ENCODE results near the gene LMTK2.

LMTK2 gene

DNA sequence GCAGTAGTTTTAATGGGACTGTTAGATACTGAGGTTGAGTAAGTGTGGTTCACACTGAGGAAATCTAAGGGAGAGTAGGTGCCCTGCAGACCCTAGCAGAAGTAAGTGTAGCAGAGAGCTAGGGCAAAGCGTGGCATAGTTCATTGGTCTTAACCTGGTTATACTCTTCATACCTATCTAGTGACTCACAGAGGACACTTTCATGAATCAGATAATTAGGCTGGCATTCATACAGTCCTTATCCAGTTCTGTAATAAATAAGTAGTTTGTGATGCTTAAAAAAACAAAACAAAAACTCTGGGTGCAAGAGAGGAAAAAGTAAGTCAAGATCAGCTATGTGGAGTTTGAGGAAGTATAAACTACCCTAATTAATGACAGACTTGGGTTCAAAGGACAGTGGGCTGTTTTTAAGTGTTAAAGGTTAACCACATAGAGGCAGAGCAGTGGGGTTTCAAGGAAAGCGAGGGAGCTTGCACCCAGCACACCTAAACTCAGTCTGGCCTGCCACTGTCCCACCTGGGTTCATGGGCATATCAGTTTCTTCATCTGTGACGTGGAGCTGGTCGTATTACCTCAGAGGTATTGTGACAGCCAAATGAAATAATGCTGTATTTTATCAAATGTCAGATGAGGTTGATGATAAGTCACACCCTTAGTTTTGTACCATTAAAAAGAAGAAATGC lies 27.1 kb downstream of the LMTK2 start:
- Histone ChIP-seq H3K9me2 (replicated peaks; ENCODE audit: low read depth, low read length) (no peaks in the 10 kb centered on the region), H3K4me1 (ENCODE audit: insufficient read depth, low read length, poor library complexity, severe bottlenecking) (peaks cover 37% of the 10 kb centered on the region), H3F3A (ENCODE audit: low read depth) (peaks cover 10% of the 10 kb centered on the region), H3K9ac (ENCODE audit: low read depth, low read length, poor library complexity, severe bottlenecking) (no peak overlapping the region), H3K9me3 (ENCODE audit: insufficient read depth, low read depth, low read length) (no peaks in the 10 kb centered on the region), H3K4me3 (ENCODE audit: low read length, poor library complexity, severe bottlenecking) (no peak overlapping the region), H3K36me3 (ENCODE audit: insufficient read depth, low read length) (peaks cover 15% of the 10 kb centered on the region; the same call in 1 of the 2 replicates), H2AFZ (ENCODE audit: low read length) (no peak overlapping the region), H4K20me1 (ENCODE audit: insufficient read depth, low read length, poor library complexity, severe bottlenecking) (peaks cover 81% of the 10 kb centered on the region), H3K4me2 (ENCODE audit: low read depth, low read length, poor library complexity, severe bottlenecking) (peak overlapping the region; percentile 21), H3K27me3 (ENCODE audit: insufficient read depth, low read length, poor library complexity, severe bottlenecking) (no peaks in the 10 kb centered on the region), H3K79me2 (ENCODE audit: insufficient read depth, low read length) (peaks cover 10% of the 10 kb centered on the region; the same call in 1 of the 2 replicates)
- TF ChIP-seq, protein P1, sequence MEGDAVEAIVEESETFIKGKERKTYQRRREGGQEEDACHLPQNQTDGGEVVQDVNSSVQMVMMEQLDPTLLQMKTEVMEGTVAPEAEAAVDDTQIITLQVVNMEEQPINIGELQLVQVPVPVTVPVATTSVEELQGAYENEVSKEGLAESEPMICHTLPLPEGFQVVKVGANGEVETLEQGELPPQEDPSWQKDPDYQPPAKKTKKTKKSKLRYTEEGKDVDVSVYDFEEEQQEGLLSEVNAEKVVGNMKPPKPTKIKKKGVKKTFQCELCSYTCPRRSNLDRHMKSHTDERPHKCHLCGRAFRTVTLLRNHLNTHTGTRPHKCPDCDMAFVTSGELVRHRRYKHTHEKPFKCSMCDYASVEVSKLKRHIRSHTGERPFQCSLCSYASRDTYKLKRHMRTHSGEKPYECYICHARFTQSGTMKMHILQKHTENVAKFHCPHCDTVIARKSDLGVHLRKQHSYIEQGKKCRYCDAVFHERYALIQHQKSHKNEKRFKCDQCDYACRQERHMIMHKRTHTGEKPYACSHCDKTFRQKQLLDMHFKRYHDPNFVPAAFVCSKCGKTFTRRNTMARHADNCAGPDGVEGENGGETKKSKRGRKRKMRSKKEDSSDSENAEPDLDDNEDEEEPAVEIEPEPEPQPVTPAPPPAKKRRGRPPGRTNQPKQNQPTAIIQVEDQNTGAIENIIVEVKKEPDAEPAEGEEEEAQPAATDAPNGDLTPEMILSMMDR (conservative IDR thresholded peaks at IDR 0.05; ENCODE audit: low read length): no peak
- TF ChIP-seq EZH2phosphoT487 (IDR thresholded peaks at IDR 0.05; ENCODE audit: borderline replicate concordance): no peak

DNA sequence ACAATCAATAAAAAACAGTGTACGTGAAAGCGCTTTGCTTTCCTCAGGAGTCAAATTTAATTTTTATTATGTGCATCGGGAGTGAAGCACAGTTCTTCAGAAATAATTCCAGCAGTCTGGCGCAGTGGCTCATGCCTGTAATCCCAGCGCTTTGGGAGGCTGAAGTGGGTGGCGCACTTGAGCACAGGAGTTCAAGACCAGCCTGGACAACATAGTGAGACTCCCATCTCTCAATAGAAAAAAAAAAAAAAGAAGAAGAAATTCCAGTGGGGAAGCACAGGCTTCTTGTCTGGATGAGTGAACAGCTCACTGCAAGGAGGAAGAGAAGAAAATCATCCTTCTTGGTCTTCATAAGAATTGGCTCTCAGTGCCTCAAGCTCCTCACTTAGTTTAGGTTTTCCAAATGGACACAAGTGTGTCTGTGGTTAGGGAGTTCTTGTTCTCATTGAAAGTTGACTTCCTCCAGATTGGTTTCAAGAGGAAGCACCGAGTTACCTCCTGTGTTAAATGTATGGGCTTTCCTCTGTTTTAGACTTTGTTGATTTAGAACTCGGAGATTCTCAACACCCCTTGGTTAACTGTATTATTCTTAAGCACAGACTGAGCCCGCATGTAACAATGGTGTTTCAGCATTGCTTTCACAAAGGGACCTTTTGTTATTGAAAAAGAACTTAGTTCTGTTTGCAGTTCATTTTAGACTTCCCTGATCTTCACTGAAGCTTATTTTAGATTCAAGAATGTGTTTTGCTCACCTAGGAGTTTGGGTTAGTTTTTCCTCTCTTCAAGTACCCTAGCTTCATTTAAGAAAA lies 28.0 kb downstream of the LMTK2 start:
- no peak overlapping the region for H3K9ac ChIP-seq (ENCODE audit: low read depth, low read length, poor library complexity, severe bottlenecking)
- H2AFZ ChIP-seq (ENCODE audit: low read length): no peak overlapping the region
- H3K4me1 ChIP-seq (ENCODE audit: insufficient read depth, low read length, poor library complexity, severe bottlenecking): peaks cover 37% of the 10 kb centered on the region
- no peaks in the 10 kb centered on the region for H3K9me2 ChIP-seq (replicated peaks; ENCODE audit: low read depth, low read length)
- H3K4me2 ChIP-seq (ENCODE audit: low read depth, low read length, poor library complexity, severe bottlenecking): peak overlapping the region; percentile 21
- no peak overlapping the region for H3K4me3 ChIP-seq (ENCODE audit: low read length, poor library complexity, severe bottlenecking)
- peaks cover 23% of the 10 kb centered on the region; the same call in 1 of the 2 replicates for H3K36me3 ChIP-seq (ENCODE audit: insufficient read depth, low read length)
- TF ChIP-seq, protein P1 (conservative IDR thresholded peaks at IDR 0.05; ENCODE audit: low read length): no peak
- no peak for TF ChIP-seq EZH2phosphoT487 (IDR thresholded peaks at IDR 0.05; ENCODE audit: borderline replicate concordance)
- H3K79me2 ChIP-seq (ENCODE audit: insufficient read depth, low read length): peaks cover 10% of the 10 kb centered on the region; the same call in 1 of the 2 replicates
- H3F3A ChIP-seq (ENCODE audit: low read depth): peaks cover 10% of the 10 kb centered on the region
- no peaks in the 10 kb centered on the region for H3K9me3 ChIP-seq (ENCODE audit: insufficient read depth, low read depth, low read length)
- H3K27me3 ChIP-seq (ENCODE audit: insufficient read depth, low read length, poor library complexity, severe bottlenecking): no peaks in the 10 kb centered on the region
- H4K20me1 ChIP-seq (ENCODE audit: insufficient read depth, low read length, poor library complexity, severe bottlenecking): peaks cover 77% of the 10 kb centered on the region

DNA sequence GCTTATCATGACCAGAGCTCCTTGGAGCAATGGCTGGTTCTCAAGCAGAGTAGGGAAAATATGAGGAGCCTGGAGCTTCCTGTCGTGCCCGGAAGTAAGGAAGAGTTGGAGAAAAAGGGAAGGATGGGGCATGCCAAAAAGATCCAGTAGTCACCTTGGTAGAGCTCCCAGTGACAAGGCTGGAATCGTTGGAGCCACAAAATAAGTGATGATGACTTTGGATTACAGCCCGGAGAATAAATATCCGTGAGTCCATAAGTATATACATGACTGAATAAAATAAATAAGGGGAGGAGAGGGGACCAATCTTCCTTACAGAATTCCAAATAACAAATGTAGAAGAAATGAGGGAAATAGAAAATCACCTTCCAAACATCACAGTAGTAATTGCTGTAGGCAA lies 29.3 kb downstream of the LMTK2 start:
- Histone ChIP-seq H3K4me3 (ENCODE audit: low read length, poor library complexity, severe bottlenecking) (no peak overlapping the region), H3K9me3 (ENCODE audit: insufficient read depth, low read depth, low read length) (no peaks in the 10 kb centered on the region), H3K4me2 (ENCODE audit: low read depth, low read length, poor library complexity, severe bottlenecking) (no peak overlapping the region), H4K20me1 (ENCODE audit: insufficient read depth, low read length, poor library complexity, severe bottlenecking) (peaks cover 67% of the 10 kb centered on the region), H3K79me2 (ENCODE audit: insufficient read depth, low read length) (peaks cover 10% of the 10 kb centered on the region; the same call in 1 of the 2 replicates), H3K4me1 (ENCODE audit: insufficient read depth, low read length, poor library complexity, severe bottlenecking) (peaks cover 35% of the 10 kb centered on the region), H3K9ac (ENCODE audit: low read depth, low read length, poor library complexity, severe bottlenecking) (no peak overlapping the region), H2AFZ (ENCODE audit: low read length) (no peak overlapping the region), H3K27me3 (ENCODE audit: insufficient read depth, low read length, poor library complexity, severe bottlenecking) (no peaks in the 10 kb centered on the region), H3K9me2 (replicated peaks; ENCODE audit: low read depth, low read length) (no peaks in the 10 kb centered on the region), H3K36me3 (ENCODE audit: insufficient read depth, low read length) (peaks cover 25% of the 10 kb centered on the region; the same call in 1 of the 2 replicates), H3F3A (ENCODE audit: low read depth) (peaks cover 10% of the 10 kb centered on the region)
- TF ChIP-seq, protein P1 (conservative IDR thresholded peaks at IDR 0.05; ENCODE audit: low read length): no peak
- no peak for TF ChIP-seq EZH2phosphoT487 (IDR thresholded peaks at IDR 0.05; ENCODE audit: borderline replicate concordance)

All from Loucy (cell line).